Loucy (cell line): ENCODE results near the gene FAM168B.

ENCODE experiments used
- H2AFZ ChIP-seq: fragments of 200-600 bp; sonication (generic); 2 replicates; pipeline ENCODE4 v1.6.0; 2016; ENCODE audit warnings: antibody characterized with exemption, mild to moderate bottlenecking, low read length, moderate library complexity
- H3F3A ChIP-seq: fragments of 200-600 bp; 2 replicates; pipeline ENCODE4 v1.6.0; 2016; ENCODE audit warnings: antibody characterized with exemption, low read depth, mild to moderate bottlenecking
- H3K27me3 ChIP-seq: fragments of 200-600 bp; sonication (generic); 2 replicates; pipeline ENCODE4 v1.6.1; 2014; ENCODE audit warnings: low read length, mild to moderate bottlenecking; ENCODE audit not compliant: insufficient read depth, poor library complexity, severe bottlenecking
- H3K36me3 ChIP-seq: fragments of 200-600 bp; sonication (generic); 2 replicates; pipeline ENCODE4 v1.6.1; 2016; ENCODE audit warnings: low read length; ENCODE audit not compliant: insufficient read depth
- H3K4me1 ChIP-seq: fragments of 200-600 bp; sonication (generic); 2 replicates; pipeline ENCODE4 v1.5.1; 2014; ENCODE audit warnings: low read length, mild to moderate bottlenecking; ENCODE audit not compliant: insufficient read depth, poor library complexity, severe bottlenecking
- H3K4me2 ChIP-seq: fragments of 200-600 bp; sonication (generic); 2 replicates; pipeline ENCODE4 v1.6.0; 2014; ENCODE audit warnings: antibody characterized with exemption, low read length, low read depth, mild to moderate bottlenecking; ENCODE audit not compliant: poor library complexity, severe bottlenecking
- H3K4me3 ChIP-seq: fragments of 200-600 bp; sonication (generic); 2 replicates; pipeline ENCODE4 v1.5.1; 2014; ENCODE audit warnings: low read length, mild to moderate bottlenecking, mixed read lengths; ENCODE audit not compliant: poor library complexity, severe bottlenecking
- H3K79me2 ChIP-seq: fragments of 200-600 bp; sonication (generic); 2 replicates; pipeline ENCODE4 v1.6.1; 2014; ENCODE audit warnings: low read length; ENCODE audit not compliant: insufficient read depth
- H3K9ac ChIP-seq: fragments of 200-600 bp; sonication (generic); 2 replicates; pipeline ENCODE4 v1.6.0; 2014; ENCODE audit warnings: mild to moderate bottlenecking, low read depth, low read length, moderate library complexity; ENCODE audit not compliant: poor library complexity, severe bottlenecking
- H3K9me2 ChIP-seq: fragments of 200-600 bp; sonication (generic); replicated peaks from 2 replicates; pipeline ENCODE4 v1.6.1; 2016; ENCODE audit warnings: low read depth, low read length, mixed read lengths
- H3K9me3 ChIP-seq: fragments of 200-600 bp; sonication (generic); 2 replicates; pipeline ENCODE4 v1.6.1; 2014; ENCODE audit warnings: mild to moderate bottlenecking, antibody characterized with exemption, low read length, low read depth; ENCODE audit not compliant: insufficient read depth
- H4K20me1 ChIP-seq: fragments of 200-600 bp; sonication (generic); 2 replicates; pipeline ENCODE4 v1.6.0; 2014; ENCODE audit warnings: antibody characterized with exemption, low read length, mild to moderate bottlenecking; ENCODE audit not compliant: insufficient read depth, poor library complexity, severe bottlenecking
- CTCF ChIP-seq: fragments of 200-600 bp; sonication (generic); conservative IDR thresholded peaks from 2 replicates; pipeline ENCODE4 v1.5.1; 2014; ENCODE audit warnings: mild to moderate bottlenecking, antibody characterized with exemption, low read length
- EZH2phosphoT487 ChIP-seq: fragments of 200-600 bp; IDR thresholded peaks from 2 replicates; pipeline ENCODE4 v1.6.1; 2018; ENCODE audit warnings: antibody characterized with exemption, mild to moderate bottlenecking, moderate library complexity, borderline replicate concordance

FAM168B gene

GRCh38 chr2:131036696-131037397, 56.4 kb downstream of the FAM168B start:
- Histone ChIP-seq H3K79me2 (peaks cover 23% of the 10 kb centered on the region), H3K9me2 (no peaks in the 10 kb centered on the region), H3K36me3 (no peaks in the 10 kb centered on the region), H3K9me3 (no peaks in the 10 kb centered on the region), H3K4me1 (peaks cover 25% of the 10 kb centered on the region), H4K20me1 (no peaks in the 10 kb centered on the region), H3F3A (no peaks in the 10 kb centered on the region), H3K4me3 (no peak overlapping the region), H3K4me2 (no peak overlapping the region), H3K9ac (no peak overlapping the region), H2AFZ (no peak overlapping the region), H3K27me3 (no peaks in the 10 kb centered on the region)
- TF ChIP-seq EZH2phosphoT487 (no peak), CTCF (no peak)

- H3K9me2 ChIP-seq = no peaks in the 10 kb centered on the region
- no peaks in the 10 kb centered on the region for H3F3A ChIP-seq
- no peaks in the 10 kb centered on the region for H4K20me1 ChIP-seq
- peaks cover 20% of the 10 kb centered on the region for H3K4me1 ChIP-seq
- H3K9ac ChIP-seq = no peak overlapping the region
- H3K4me2 ChIP-seq = no peak overlapping the region
- peaks cover 23% of the 10 kb centered on the region for H3K79me2 ChIP-seq
- H3K27me3 ChIP-seq = no peaks in the 10 kb centered on the region
- no peak overlapping the region for H2AFZ ChIP-seq
- H3K36me3 ChIP-seq = no peaks in the 10 kb centered on the region
- no peaks in the 10 kb centered on the region for H3K9me3 ChIP-seq
- no peak overlapping the region for H3K4me3 ChIP-seq
- TF ChIP-seq EZH2phosphoT487 (no peak), CTCF (no peak)
These were observed 57.0 kb downstream of the FAM168B start for GRCh38 chr2:131036269-131036668.

- H3K27me3 ChIP-seq = no peaks in the 10 kb centered on the region
- H2AFZ ChIP-seq = no peak overlapping the region
- no peaks in the 10 kb centered on the region for H4K20me1 ChIP-seq
- H3K9me3 ChIP-seq = no peaks in the 10 kb centered on the region
- peaks cover 22% of the 10 kb centered on the region for H3K79me2 ChIP-seq
- no peak overlapping the region for H3K9ac ChIP-seq
- TF ChIP-seq CTCF (no peak), EZH2phosphoT487 (no peak)
- peaks cover 15% of the 10 kb centered on the region for H3K4me1 ChIP-seq
- H3K4me3 ChIP-seq = no peak overlapping the region
- H3F3A ChIP-seq = no peaks in the 10 kb centered on the region
- no peaks in the 10 kb centered on the region for H3K9me2 ChIP-seq
- no peak overlapping the region for H3K4me2 ChIP-seq
- H3K36me3 ChIP-seq = no peaks in the 10 kb centered on the region
These were observed 57.4 kb downstream of the FAM168B start for GRCh38 chr2:131035826-131036231.
